Measurements from ENCODE around the gene TMPRSS9. TPM values are rescaled to one million over a fixed set of nuclear protein-coding genes. Genes with fewer than 3 reads are reported as not detected.

TMPRSS9 gene
- total RNA-seq, 3 donors from 2014 or later (not counting 1 experiment from before 2014, with no cell fraction given): not detected

- no peaks in the 10 kb centered on the region for H3K9me3 ChIP-seq (ENCODE audit: control insufficient read depth, insufficient read depth, low read length)
- intact Hi-C loops (cut with micrococcal nuclease): no loop called here
- no peak for ATAC-seq
- peaks cover 0 to 2% of the 10 kb centered on the region in 2 donors for H3K9me3 Mint-ChIP-seq
- H3K36me3 Mint-ChIP-seq: no peaks in the 10 kb centered on the region
- DNase-seq: no peak
- H3K4me1 ChIP-seq (ENCODE audit: control insufficient read depth, insufficient read depth, low read length): no peaks in the 10 kb centered on the region
- H3K36me3 ChIP-seq (ENCODE audit: control insufficient read depth, insufficient read depth, low read length): peaks cover 8% of the 10 kb centered on the region
- WGBS (ENCODE audit: insufficient coverage): 95% methylated on average over 34 of the region's 34 CpGs
- H3K27me3 Mint-ChIP-seq (ENCODE audit: low read depth in 2 of 2): peaks cover 0 to 2% of the 10 kb centered on the region in 2 donors
- no peaks in the 10 kb centered on the region for H3K27me3 ChIP-seq (ENCODE audit: control insufficient read depth, insufficient read depth, low read length)
- no peak overlapping the region for H3K27ac Mint-ChIP-seq
- no peak overlapping the region for H3K27ac ChIP-seq (ENCODE audit: low read length)
- no peak for TF ChIP-seq CTCF (IDR thresholded peaks at IDR 0.05)
- H3K4me3 ChIP-seq (ENCODE audit: low read length): no peak overlapping the region
- H3K4me3 Mint-ChIP-seq: no peak overlapping the region
- H3K4me1 Mint-ChIP-seq: no peaks in the 10 kb centered on the region
Observed at GRCh38 chr19:2353887-2354592, 6.0 kb upstream of the TMPRSS9 start.

- Mint-ChIP-seq H3K36me3 (no peaks in the 10 kb centered on the region), H3K27ac (no peak overlapping the region), H3K4me1 (no peaks in the 10 kb centered on the region), H3K9me3 (peaks cover 0 to 2% of the 10 kb centered on the region in 2 donors), H3K4me3 (no peak overlapping the region), H3K27me3 (ENCODE audit: low read depth in 2 of 2) (peaks cover 0 to 4% of the 10 kb centered on the region in 2 donors)
- intact Hi-C loops (cut with micrococcal nuclease): no loop called here
- Histone ChIP-seq H3K36me3 (ENCODE audit: control insufficient read depth, insufficient read depth, low read length) (peaks cover 8% of the 10 kb centered on the region), H3K27me3 (ENCODE audit: control insufficient read depth, insufficient read depth, low read length) (peaks cover 3% of the 10 kb centered on the region), H3K27ac (ENCODE audit: low read length) (no peak overlapping the region), H3K4me3 (ENCODE audit: low read length) (no peak overlapping the region), H3K4me1 (ENCODE audit: control insufficient read depth, insufficient read depth, low read length) (no peaks in the 10 kb centered on the region), H3K9me3 (ENCODE audit: control insufficient read depth, insufficient read depth, low read length) (no peaks in the 10 kb centered on the region)
- WGBS (ENCODE audit: insufficient coverage): 96% methylated on average over 17 of the region's 17 CpGs
- ATAC-seq: no peak
- TF ChIP-seq CTCF (IDR thresholded peaks at IDR 0.05): no peak
- DNase-seq: no peak
Observed at GRCh38 chr19:2354670-2355069, 5.4 kb upstream of the TMPRSS9 start.

- H3K4me3 ChIP-seq (ENCODE audit: low read length): no peak overlapping the region
- H3K9me3 ChIP-seq (ENCODE audit: control insufficient read depth, insufficient read depth, low read length): no peaks in the 10 kb centered on the region
- ATAC-seq (no peak), DNase-seq (no peak)
- Mint-ChIP-seq H3K9me3 (peaks cover 0 to 2% of the 10 kb centered on the region in 2 donors), H3K27me3 (ENCODE audit: low read depth in 2 of 2) (peaks cover 2 to 5% of the 10 kb centered on the region in 2 donors), H3K4me1 (peaks cover 0 to 2% of the 10 kb centered on the region in 2 donors), H3K27ac (no peak overlapping the region), H3K4me3 (no peak overlapping the region), H3K36me3 (no peaks in the 10 kb centered on the region)
- intact Hi-C loops (cut with micrococcal nuclease): no loop called here
- H3K27me3 ChIP-seq (ENCODE audit: control insufficient read depth, insufficient read depth, low read length): peaks cover 5% of the 10 kb centered on the region
- H3K36me3 ChIP-seq (ENCODE audit: control insufficient read depth, insufficient read depth, low read length): peaks cover 5% of the 10 kb centered on the region
- WGBS (ENCODE audit: insufficient coverage): 91% methylated on average over 23 of the region's 24 CpGs
- no peak for TF ChIP-seq CTCF (IDR thresholded peaks at IDR 0.05)
- no peaks in the 10 kb centered on the region for H3K4me1 ChIP-seq (ENCODE audit: control insufficient read depth, insufficient read depth, low read length)
- no peak overlapping the region for H3K27ac ChIP-seq (ENCODE audit: low read length)
Observed at GRCh38 chr19:2355168-2356035, 4.7 kb upstream of the TMPRSS9 start.

Measured in natural killer cell (primary cell).